HT1080 (cell line): Measurements from ENCODE around the gene IL12A. TPM values are rescaled to one million over a fixed set of nuclear protein-coding genes. Genes with fewer than 3 reads are reported as not detected.

Experiments
- DNase-seq: peaks from one replicate; pipeline ENCODE4 v3.0.0-alpha.2; 2015; ENCODE audit warnings: low read depth
- total RNA-seq: library from RNA; depleted of rRNA; stranded (reverse); fragments of >200 nt; shearing (Covaris generic); gene quantifications from 2 replicates; pipeline ENCODE4 v1.2.3, GENCODE V29; 2014; rRNA removed

Gene IL12A
- total RNA-seq, 1 experiment from 2014 or later = 18.8 TPM

GRCh38 chr3:160023476-160023875, 34.8 kb downstream of the IL12A start:
- DNase-seq = no peak

DNA sequence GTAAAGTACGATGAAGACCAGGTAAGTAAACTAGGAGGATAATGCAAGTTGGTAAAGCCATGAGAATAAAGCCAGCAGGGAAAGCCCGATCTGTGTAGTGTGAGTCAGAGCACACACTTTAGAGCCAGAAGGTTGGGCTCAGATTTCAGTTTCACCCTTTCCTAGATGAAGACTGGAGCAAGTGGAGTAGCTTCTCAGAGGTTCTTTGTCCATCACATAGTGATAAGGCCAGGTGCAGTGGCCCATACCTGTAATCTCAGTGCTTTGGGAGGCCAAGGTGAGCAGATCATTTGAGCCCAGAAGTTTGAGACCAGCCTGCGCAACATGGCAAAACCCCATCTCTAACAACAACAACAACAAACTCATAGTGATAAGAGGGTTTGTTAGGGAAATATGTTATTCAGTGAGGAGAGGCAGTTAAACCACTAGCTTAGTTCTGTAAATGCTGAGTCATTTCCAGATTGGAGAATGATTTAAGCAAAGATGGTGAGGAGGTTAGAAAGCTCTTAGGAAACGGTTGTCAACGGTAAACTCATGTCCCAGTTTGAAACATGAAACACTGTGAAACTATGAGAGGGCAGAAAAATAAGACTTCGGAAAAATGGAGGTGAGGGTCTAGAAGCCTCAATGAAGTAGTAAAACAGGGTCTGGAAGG, 39.0 kb downstream of the IL12A start:
- peak; percentile 80 for DNase-seq

DNA sequence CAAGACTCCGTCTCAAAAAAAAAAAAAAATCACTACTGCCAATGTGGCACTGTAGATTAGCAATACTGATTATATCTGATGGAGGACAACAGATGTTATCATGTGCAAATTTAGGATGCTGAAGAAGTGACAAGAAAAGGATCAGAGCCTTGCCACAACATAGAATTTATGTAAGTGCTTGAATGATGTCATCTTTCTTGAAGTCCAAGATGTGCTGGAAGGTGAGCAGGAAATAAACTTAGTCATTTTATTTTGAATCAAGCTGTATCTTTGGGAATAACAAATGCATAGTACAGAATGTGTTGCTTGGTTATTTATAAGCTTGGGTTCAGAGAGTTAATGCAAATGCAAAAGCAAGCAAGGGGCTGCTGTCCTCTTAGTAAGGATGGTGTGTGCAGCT, 47.1 kb downstream of the IL12A start:
- DNase-seq = no peak

GRCh38 chr3:160038862-160039562, 50.4 kb downstream of the IL12A start:
- no peak for DNase-seq

GRCh38 chr3:160040181-160040580, 51.5 kb downstream of the IL12A start:
- peak; percentile 33 for DNase-seq

- DNase-seq = no peak
These were observed 52.8 kb downstream of the IL12A start for GRCh38 chr3:160041465-160041864.

DNA sequence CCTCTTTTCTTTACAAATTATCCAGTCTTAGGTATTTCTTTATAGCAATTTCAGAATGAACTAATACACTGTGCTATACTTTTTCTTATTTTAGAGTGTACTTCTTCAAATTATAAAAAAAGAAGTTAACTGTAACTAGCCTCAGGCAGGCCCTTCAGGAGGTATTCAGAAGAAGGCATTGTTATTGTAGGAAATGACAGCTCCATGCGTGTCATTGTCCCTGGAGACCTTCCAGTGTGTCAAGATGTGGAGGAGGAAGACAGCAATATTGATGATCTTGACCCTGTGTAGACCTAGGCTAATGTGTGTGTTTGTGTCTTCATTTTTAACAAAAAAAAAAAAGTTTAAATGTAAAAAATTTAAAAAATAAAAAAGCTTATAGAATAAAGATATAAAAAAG, 55.5 kb downstream of the IL12A start:
- no peak for DNase-seq

Other genes with a start within 250 kb of the IL12A start
- 3.1 and 7.2 TPM in 2 replicates for gene SCHIP1, start 149.0 kb upstream of the IL12A start, total RNA-seq
- 1.8 and 1.9 TPM in 2 replicates for gene C3orf80, start 236.6 kb downstream of the IL12A start, total RNA-seq